ENCODE measurements around the gene ZNF189.

DNA sequence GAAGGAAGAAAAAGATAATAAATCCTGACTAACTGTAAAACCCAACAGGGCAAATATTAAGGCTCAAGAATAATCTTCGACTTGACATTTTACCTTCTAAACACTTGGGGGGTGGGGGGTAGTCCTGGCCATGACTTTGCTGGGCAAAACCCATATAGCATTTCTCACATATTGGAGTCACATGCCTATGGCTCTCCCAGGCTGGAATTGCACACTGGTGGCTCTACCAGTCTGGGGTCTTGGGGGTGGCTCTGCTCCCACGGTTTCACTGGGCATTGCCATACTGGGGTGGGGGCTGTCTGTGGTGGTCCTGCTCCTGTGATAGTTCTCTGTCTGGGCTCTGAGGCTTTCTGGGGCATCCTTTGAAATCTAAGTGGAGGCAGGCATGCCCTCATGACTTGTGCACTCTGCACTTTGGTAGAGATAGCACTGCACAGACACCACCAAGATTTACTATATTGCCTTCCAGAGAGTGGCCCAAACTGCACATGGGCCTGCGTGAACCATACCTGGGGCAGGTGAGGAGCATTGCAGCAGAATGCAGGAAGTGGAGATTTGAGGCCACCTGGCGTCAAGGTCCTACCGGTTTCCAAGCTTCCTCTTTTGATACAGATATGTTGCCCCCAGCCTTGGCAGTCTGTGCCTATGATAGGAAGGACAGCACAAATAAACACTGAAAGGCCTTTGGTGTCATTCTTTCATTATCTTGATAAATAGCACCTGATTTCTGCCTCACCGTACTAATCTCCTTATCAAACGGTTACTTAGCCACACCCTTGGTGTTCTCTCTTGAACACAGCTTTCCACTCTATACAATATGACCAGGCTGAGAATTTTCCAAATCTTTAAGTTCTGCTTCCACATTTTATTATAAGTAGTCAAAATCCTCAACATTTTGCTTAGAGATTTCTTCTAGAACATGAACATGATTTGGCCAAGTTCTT is 43.6 kb upstream of the ZNF189 start:
- TF ChIP-seq, protein P1, sequence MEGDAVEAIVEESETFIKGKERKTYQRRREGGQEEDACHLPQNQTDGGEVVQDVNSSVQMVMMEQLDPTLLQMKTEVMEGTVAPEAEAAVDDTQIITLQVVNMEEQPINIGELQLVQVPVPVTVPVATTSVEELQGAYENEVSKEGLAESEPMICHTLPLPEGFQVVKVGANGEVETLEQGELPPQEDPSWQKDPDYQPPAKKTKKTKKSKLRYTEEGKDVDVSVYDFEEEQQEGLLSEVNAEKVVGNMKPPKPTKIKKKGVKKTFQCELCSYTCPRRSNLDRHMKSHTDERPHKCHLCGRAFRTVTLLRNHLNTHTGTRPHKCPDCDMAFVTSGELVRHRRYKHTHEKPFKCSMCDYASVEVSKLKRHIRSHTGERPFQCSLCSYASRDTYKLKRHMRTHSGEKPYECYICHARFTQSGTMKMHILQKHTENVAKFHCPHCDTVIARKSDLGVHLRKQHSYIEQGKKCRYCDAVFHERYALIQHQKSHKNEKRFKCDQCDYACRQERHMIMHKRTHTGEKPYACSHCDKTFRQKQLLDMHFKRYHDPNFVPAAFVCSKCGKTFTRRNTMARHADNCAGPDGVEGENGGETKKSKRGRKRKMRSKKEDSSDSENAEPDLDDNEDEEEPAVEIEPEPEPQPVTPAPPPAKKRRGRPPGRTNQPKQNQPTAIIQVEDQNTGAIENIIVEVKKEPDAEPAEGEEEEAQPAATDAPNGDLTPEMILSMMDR (conservative IDR thresholded peaks at IDR 0.05; ENCODE audit: low read length) = no peak
- TF ChIP-seq EZH2phosphoT487 (IDR thresholded peaks at IDR 0.05; ENCODE audit: borderline replicate concordance) = no peak

Measured in Loucy (cell line).